ENCODE data around the gene WDR17.

Gene WDR17

DNA sequence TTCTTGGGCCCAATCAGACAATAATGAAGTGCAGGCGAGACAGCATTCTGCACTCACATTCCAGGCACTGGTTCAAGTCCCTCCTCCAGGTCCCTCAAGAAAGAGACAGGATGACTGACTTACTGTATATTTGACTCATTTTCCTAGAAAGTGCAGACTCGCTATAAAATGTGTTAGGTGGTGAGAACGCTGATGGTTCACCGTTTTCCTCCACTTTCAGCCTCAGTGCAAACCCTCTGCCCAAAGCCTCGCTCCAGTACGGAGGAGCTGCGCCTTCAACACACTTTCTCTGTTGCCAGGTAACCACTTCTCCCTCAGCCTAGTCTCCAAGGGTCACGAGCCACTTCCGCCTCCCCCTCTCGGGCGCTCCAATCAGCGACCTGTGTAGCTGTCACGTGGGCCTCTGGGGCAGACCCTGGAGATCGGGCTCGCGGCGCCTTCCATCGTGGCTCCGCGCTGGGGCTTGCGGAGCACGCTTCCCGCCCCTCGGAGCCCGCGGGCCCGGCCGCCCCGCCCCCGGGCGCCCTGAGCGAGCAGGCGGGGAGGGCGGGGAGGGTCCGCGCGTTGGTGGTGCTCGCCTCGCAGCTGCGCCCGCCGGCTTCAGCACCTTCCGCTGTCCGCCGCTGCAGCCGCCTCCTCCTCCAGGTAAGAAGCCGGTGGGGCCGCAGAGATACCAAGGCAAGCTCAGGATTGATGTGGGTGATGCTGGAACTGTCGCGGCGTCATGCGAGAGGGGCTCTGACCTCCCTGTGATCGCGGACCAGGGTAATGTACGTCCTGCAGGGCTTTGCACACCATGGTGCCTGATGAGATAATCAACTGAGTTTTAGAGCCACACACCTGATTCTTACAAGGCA lies at the start of gene WDR17:
TSS of gene WDR17 (plus strand) at position 407 of the 857 bp plus-strand sequence. CDS start 45,740 bp downstream, outside the sequence.
- in situ Hi-C loops (cut with MboI; ENCODE audit: low sequenced_read_pairs) = no loop called here

DNA sequence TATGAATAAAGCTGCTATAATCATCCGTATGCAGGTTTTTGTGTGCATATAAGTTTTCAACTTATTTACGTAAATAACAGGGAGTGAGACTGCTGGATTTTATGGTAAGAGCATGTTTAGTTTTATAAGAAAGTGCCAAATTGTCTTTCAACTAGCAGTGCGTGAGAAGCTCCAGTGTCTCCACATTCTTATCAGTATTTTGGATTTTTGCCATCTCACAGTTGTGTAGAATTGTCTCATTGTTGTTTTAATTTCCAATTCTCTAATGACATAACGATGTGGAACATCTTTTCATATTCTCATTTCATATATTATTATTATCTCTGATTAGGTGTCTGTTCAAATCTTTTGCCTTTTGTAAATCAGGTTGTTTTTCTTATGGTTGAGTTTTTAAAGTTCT lies 49.0 kb upstream of the WDR17 start:
- in situ Hi-C loops (cut with MboI; ENCODE audit: low sequenced_read_pairs) = no loop called here

DNA sequence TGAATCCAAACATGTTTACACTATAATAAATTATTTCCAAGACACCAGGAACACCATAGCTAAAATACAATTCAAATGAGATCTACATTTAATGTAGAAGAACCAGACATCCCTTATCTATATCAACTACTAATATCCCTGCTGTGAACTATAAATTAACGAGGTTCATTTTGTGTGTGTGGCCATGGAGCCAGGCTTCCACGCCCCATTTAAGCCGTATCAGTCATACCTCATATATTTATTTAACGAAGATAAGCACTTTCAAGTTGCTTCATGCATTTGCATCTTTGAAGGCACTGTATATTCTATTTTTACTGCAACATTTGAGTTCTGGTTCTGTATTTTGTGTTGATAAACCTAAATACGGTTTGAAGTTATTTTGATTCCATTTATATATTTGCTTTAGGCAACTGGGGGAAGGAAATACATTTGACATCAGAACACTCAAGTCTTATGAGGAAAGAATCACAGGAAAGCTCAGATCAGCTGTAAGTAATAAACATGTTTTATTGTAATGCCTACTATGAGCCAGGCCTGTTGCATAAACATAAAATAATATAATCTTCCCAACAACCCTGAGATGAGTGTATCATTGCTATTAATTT lies 45.1 kb upstream of the WDR17 start:
- in situ Hi-C loops (cut with MboI; ENCODE audit: low sequenced_read_pairs) = no loop called here

DNA sequence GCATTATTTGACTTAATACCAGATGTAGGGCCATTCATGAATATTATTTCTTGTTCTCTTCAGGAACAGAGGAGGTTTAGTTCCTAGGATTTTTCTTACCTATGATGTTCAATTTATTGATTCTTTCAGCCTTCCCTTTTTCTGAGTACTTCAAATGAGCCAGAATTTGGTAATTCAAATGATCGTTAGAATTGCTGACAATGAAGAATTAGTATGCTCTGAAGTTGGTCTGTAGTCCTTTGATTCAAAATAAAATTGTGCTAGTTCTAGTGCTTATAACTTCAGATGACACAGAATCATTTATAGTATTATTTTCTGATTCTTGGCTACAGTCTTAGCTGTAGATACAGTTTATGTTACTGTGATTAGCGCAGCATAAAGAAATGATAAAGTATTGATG lies 35.2 kb upstream of the WDR17 start:
- in situ Hi-C loops (cut with MboI; ENCODE audit: low sequenced_read_pairs) = no loop called here

DNA sequence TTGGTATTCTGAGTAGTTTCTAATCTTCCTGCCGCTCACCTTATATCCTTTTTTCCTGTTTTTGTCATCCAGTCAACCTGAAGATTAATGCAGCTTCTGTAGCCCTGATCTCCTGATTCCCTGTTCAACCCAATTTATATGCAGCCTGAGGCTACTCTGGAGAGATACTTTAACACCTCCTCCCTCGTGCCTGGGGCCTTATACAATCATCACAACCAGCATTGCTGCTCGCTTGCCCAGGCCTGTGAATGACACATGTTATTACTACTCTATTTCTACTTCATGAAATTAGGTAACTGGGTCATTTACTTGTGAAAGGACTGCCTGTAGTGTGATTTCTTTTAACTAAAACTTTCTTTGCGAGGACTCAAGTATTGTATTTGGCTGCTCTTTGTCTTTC lies 33.7 kb upstream of the WDR17 start:
- in situ Hi-C loops (cut with MboI; ENCODE audit: low sequenced_read_pairs) = no loop called here

DNA sequence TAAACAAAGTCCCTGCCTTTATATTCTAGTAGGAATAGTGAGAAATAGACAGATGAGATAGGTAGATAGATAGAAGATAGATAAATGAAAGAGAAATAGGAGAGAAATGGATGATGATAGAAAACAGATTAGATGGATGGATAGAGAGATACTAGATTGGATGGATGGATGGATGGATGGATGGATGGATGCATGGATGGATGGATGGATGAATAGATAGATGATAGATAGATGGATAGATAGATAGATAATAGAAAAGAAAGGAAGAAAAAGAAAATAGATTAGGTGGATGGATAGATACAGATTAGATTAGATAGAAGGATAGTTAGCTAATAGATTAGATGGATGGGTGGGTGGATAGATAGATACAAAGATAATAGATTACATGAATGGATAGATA lies 33.2 kb upstream of the WDR17 start:
- in situ Hi-C loops (cut with MboI; ENCODE audit: low sequenced_read_pairs) = no loop called here

DNA sequence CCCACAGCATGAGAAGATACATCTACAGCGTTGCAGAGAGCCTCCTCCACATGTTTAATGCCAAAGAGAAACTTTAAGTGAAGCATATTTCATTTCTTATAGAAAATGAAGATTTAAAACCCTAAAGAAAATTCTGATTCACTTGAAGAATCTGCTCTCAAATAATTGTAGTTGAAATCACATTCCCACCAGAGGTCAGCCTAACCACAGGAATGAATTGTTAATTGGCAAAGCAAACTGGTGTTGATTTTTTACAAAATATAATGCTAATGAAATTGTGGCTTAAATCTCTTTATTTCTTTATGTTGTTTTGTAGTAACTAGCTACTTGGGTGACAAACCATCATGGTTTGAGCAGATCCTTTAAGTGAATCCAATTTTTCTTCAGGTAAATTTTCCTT lies 31.1 kb upstream of the WDR17 start:
- in situ Hi-C loops (cut with MboI; ENCODE audit: low sequenced_read_pairs) = no loop called here

DNA sequence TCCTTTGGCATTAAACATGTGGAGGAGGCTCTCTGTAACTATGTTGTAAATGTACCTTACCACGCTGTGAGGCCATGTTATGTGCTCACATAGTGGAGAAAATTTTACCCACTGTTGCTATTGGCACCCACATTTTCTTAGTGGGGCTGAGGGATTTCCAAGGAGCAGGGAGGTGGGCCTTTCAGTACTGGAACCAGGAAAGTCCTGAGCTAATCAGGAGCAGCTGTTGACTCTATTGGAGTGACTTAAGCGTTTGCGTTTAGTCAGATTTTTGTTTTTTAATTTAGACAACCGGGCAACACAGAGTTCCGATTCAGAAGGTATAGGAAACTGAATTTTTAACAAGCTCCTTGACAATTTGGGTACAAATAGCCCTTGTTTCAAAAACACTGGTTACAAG lies 30.7 kb upstream of the WDR17 start:
- in situ Hi-C loops (cut with MboI; ENCODE audit: low sequenced_read_pairs) = no loop called here

DNA sequence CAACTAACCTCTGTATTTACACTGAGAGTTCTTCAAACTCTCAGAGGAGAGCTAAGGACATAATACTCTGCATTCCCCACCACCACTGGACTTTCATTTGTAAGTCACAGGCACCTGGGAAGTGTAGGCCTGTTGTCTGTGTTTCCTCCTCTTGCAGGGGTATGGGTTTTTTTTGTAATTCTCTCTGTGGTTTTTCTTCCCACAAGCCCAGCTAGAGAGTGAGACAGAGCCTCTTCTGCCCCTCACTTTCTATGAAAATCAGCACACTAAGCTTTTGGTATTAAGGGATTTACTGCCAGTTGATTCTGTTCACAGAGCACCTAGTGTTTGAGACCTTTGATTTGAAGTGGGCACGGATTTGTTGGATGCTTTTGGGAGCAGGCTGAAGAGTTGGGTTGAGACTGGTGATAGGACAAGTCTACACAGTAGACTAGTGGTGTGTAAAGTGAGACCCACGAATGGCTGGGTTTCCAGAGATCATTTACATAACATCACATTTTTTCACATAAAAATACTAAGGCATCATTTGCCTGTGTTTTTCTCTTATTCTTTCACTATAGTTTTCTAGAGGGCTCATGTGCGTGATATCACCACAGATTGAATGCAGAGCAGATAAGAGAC lies 28.9 kb upstream of the WDR17 start:
- in situ Hi-C loops (cut with MboI; ENCODE audit: low sequenced_read_pairs) = no loop called here

DNA sequence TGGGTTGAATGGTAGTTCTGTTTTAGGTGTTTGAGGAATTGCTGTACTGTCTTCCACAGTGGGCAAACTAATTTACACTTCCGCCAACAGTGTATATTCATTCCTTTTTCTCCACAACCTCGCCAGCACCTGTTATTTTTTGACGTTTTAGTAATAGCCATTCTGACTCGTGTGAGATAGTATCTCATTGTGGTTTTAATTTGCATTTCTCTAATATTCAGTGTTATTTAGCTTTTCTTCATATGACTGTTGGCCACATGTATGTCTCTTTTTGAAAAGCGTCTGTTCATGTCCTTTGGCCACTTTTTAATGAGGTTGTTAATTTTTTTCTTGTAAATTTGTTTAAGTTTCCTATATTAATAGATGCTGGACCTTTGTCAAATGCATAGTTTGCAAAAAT lies 26.9 kb upstream of the WDR17 start:
- in situ Hi-C loops (cut with MboI; ENCODE audit: low sequenced_read_pairs) = no loop called here

DNA sequence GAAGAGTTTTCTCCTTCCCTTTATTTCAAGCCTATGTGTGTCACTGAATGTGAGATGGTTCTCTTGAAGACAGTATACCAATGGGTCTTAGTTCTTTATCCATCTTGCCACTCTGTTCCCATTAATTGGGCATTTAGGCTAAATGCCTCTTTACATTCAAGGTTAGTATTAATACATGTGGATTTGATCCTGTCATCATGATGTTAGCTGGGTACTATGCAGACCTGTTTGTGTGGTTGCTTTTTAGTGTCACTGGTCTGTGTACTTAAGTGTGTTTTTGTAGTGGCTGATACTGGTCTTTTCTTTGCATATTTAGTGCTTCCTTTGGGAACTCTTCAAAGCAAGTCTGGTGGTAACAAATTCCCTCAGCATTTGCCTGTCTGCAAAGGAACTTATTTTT lies 23.4 kb upstream of the WDR17 start:
- in situ Hi-C loops (cut with MboI; ENCODE audit: low sequenced_read_pairs) = no loop called here

DNA sequence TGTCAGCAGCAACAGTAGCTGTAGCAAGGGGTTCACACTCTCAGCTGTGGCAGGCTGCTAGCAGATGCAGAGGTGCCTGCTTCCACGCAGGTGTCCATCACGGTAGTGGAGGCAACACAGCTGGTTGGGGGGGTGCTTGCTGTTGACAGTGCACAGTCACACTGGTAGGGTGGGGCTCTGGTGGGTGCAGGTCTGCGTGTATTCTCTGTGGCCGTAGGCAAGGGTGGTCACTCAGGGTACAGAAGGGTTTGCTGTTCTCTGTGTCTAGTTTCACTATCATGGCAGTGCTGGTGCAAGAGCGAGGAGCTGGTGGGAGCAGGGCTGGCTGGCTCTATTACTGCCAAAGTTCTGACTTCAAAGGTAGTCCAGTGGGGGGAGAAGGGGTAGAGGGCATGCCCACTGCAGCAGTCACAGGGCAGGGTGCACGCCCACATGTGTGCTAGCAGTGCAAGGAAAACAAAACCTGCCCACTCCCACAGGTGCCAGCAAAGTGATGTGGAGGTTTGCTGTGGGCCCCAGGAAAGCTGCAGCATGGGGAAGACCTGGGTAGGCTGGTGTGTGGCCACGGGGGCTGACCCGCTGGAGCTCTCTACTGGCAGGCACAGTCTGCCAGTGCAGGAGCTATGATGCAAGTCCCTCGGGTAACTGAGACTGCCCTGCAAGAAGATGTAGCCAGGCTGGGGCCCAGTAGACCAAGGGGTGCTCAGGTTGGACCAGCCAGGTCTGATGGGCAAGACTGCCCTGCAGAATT lies 21.6 kb upstream of the WDR17 start:
- in situ Hi-C loops (cut with MboI; ENCODE audit: low sequenced_read_pairs) = no loop called here

DNA sequence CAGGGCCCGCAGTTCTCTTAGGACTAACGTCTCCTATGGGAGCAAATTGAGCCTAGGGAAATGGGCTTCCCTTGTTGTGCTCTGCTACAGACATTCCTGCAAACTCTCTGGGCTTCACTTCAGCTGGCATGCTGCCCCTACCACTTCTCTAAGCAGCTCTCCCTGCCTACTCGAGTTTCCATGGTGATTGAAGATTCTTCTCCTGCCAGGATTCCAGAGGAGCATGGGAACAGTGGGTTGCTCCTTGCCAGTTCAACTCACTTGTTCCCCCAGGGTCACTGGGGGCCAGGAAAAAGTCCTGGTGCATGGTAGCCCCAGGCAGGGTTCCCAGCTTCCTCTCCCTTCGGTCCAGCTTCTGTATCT lies 21.1 kb upstream of the WDR17 start:
- in situ Hi-C loops (cut with MboI; ENCODE audit: low sequenced_read_pairs) = no loop called here

DNA sequence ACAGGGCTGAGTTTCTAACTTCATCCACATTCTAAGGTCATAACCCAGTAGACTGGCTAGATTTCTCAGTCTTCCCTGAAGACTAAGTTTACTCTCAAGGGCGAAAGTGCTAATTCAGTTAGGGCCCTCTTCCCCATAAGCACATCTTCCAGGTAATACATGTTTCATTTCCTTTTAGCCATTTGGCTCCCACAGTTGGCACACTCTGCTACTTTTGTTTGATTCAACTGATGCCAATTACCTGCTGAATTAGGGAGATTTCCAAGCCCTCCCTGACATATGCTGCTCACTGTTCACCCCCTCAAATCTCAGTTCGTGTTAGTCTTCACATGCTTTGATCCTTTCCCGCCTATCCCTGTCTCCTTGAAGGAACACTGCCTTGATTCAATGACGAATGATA lies 17.0 kb upstream of the WDR17 start:
- in situ Hi-C loops (cut with MboI; ENCODE audit: low sequenced_read_pairs) = no loop called here

DNA sequence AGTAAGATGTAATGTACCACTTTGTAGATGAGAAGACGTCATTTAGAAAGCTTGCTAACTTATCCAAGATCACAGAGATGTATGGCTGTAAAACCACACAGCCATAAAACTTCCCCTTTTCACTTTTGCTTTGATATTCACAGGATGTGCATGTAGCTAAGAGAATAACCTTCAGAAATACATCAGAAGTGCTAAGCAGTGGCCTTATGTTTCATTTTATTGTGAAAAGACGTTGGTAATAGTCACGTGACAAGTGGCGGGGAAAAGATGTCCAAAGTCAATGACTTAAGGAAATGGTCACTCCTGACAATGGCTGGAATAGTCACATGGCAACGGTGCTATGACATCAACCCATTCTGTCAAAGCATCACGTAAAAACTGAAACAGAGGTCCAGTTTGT lies 12.9 kb upstream of the WDR17 start:
- in situ Hi-C loops (cut with MboI; ENCODE audit: low sequenced_read_pairs) = no loop called here

DNA sequence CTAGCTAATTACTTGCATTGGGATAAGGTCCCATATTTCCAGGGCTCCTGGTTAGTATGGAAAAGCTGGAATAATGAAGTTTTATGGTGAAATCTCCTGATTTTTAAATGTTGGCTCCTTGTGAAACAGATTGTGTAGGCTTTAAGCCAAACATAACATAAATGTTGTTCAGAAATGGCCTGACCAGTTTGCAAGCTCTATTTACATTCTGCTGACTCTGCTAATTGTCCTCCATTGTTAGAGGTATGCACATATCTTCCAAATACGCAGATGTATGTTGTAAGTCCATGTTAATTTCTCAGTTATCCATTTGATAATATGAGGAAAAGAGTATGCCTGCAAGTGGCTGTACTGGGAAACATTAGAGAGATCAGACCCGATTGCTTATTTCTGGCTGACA lies 11.9 kb upstream of the WDR17 start:
- in situ Hi-C loops (cut with MboI; ENCODE audit: low sequenced_read_pairs) = no loop called here

DNA sequence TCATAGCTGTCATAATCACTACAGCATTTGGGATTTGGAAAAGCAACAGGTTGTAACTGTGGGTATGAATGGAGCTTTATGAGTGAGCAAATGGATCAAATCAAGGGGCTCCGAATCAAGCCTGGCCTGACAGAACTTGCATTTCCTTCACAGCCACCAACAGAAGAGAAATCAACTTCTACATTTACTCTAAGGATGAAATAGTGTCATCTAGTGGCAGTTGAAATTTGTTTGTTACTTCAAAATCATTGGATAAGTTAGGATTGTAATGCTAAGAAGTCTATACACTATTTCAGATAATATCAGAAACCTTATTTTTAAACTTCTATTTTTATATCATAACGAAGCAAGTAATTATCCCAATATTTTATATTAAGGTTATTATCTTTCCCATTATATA lies 10.7 kb upstream of the WDR17 start:
- in situ Hi-C loops (cut with MboI; ENCODE audit: low sequenced_read_pairs) = no loop called here

DNA sequence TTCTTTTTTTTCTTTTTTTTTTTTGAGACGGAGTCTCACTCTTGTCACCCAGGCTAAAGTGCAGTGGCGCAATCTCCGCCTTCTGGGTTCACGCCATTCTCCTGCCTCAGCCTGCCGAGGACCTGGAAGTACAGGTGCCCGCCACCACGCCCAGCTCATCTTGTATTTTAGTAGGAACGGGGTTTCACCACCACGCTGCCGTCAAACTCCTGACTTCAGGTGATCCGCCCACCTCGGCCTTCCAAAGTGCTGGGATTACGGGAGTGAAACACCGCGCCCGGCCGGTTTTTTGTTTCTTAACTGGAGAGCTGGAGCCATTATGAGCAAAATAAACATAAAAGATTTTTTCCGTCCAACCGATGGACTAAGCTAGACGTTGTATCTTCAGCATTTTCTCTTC lies 1.9 kb upstream of the WDR17 start:
- in situ Hi-C loops (cut with MboI; ENCODE audit: low sequenced_read_pairs) = no loop called here

DNA sequence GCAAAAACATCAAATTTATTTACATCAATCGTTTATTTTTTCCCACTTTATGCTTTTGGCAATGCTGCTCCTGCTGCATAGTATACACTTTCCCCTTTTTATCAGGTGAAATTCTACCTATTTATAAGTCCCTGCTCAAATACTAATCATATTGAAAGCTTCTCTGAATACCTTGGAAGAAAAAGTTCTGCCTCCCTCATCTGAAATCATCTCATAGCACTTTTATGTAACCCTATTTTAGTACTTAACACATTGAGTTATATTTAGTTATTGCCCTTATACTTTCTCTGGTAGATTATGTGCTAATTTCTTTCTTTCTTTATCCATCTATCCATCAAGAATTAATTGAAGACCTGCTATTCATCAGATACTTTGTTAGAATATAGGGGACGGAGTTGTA lies 1.1 kb upstream of the WDR17 start:
- in situ Hi-C loops (cut with MboI; ENCODE audit: low sequenced_read_pairs) = no loop called here

DNA sequence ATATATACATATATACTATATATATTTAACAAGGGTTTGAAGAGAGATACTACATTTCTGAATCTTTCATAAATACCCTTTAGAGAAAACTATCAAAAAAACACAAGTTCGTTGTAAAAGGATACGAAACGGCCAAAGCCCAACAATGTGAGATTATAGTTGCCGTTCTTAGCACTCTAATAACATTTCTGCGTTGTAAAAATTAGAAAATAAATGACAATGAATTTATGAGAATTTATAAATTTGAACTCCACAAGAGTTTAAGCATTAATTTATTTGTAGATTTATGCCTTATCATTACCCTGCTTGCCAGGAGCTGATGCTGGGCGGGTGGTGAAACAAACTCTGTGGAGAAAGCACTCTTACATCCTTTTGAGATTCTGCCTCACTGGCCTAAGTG lies 1.1 kb downstream of the WDR17 start:
- in situ Hi-C loops (cut with MboI; ENCODE audit: low sequenced_read_pairs) = no loop called here

DNA sequence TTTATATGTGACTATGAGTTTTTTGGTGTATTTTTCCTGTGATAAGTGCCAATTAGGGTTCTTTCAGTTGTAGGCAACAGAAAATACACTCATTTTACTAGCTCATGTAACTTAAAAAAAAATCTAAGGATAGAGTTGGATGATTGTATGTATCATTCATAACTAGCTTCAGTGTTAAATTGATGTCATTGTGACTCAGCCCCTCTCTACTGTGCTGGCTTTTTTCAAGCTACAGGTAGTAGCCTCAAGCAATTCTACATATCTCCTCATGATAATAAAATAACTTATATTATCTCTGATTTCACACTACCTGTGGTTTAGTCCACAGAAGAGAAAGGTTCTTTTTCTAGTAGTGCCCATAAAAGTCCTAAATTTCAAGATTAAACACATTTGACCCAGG lies 11.9 kb downstream of the WDR17 start:
- in situ Hi-C loops (cut with MboI; ENCODE audit: low sequenced_read_pairs) = no loop called here

DNA sequence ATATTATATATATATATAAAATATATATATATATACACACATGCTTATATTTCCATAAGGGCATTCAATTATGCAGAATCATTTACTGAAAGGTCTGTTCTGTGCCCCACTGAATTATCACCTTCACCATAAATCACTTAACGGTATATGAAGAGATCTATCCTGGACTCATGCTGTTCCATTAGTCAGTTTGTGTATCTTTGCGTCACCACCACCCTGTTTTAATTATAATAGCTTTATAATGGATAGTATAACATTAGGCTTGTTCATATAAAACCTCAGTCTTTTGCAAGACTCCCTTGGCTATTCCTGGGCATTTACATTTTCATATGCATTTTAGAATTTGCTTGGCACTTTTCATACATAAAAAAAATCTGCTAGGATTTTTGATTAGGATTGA lies 19.1 kb downstream of the WDR17 start:
- in situ Hi-C loops (cut with MboI; ENCODE audit: low sequenced_read_pairs) = no loop called here
